Gastroesophageal sphincter (tissue), 3 donors: ENCODE results near the gene CD82.
"Not testable (repeated sequence)": the region's sequence is repeated elsewhere in the genome, so short reads cannot be mapped to it uniquely, and the experiment has no call there.

Experiments
- CTCF ChIP-seq, 4 experiments: fragments of 200-600 bp in 2 of 4; fragments of 450-650 bp in 2 of 4; sonication (generic) in 1 of 4; IDR thresholded peaks; one replicate each; pipeline ENCODE4 v1.5.1; 2017 to 2019; ENCODE audit warnings: antibody characterized with exemption in 4 of 4, mild to moderate bottlenecking in 2 of 4, moderate library complexity in 2 of 4
- EP300 ChIP-seq: sonication (generic); formaldehyde crosslinking; IDR thresholded peaks from one replicate; pipeline ENCODE4 v1.6.1; 2017; ENCODE audit warnings: antibody characterized with exemption, mild to moderate bottlenecking
- POLR2A ChIP-seq, 2 donors: fragments of 450-650 bp; IDR thresholded peaks; one replicate each; pipeline ENCODE4 v1.6.1; 2017; ENCODE audit warnings: antibody characterized with exemption in 2 of 2, mild to moderate bottlenecking in 2 of 2, moderate library complexity in 1 of 2
- POLR2AphosphoS5 ChIP-seq: sonication (generic); formaldehyde crosslinking; IDR thresholded peaks from one replicate; pipeline ENCODE4 v1.6.1; 2017; ENCODE audit warnings: antibody characterized with exemption

GRCh38 chr11:44548961-44549749, 16.3 kb upstream of the CD82 start:
- not testable (repeated sequence) for TF ChIP-seq POLR2AphosphoS5; POLR2A (IDR thresholded peaks at IDR 0.05); CTCF (IDR thresholded peaks at IDR 0.05); EP300
